NCI-H146 (cell line): ENCODE results near the gene ABHD3.
"Not testable (repeated sequence)": the region's sequence is repeated elsewhere in the genome, so short reads cannot be mapped to it uniquely, and the experiment has no call there.

Experiments used
- DNase-seq: peaks from one replicate; lab custom pipeline; 2025; lab: John Stamatoyannopoulos, UW

Gene ABHD3

GRCh38 chr18:21704603-21705364 lies at the start of gene ABHD3:
Gene ABHD3 (minus strand): TSS chr18:21704774. CDS start chr18:21704665, 109 bp downstream.
- DNase-seq = peak; percentile 97

- peak; percentile 44 for DNase-seq
Measured at GRCh38 chr18:21747764-21748693, 43.5 kb upstream of the ABHD3 start.

GRCh38 chr18:21747268-21747667 lies 42.7 kb upstream of the ABHD3 start:
- no peak for DNase-seq

GRCh38 chr18:21745231-21745630 lies 40.7 kb upstream of the ABHD3 start:
- DNase-seq = no peak

- no peak for DNase-seq
Measured at GRCh38 chr18:21743166-21743832, 38.7 kb upstream of the ABHD3 start.

GRCh38 chr18:21742315-21742687 lies 37.7 kb upstream of the ABHD3 start:
- DNase-seq = no peak

GRCh38 chr18:21741562-21742314 lies 37.2 kb upstream of the ABHD3 start:
- peak; percentile 77 for DNase-seq

GRCh38 chr18:21741312-21741561 lies 36.7 kb upstream of the ABHD3 start:
- no peak for DNase-seq

GRCh38 chr18:21740538-21741311 lies 36.2 kb upstream of the ABHD3 start, which contains the start of gene MIB1:
Gene MIB1 (plus strand): TSS chr18:21740792. CDS start chr18:21741584, 792 bp downstream.
- peak; percentile 100 for DNase-seq

GRCh38 chr18:21739604-21740537 lies 35.3 kb upstream of the ABHD3 start:
- no peak for DNase-seq

- not testable (repeated sequence) for DNase-seq
Measured at GRCh38 chr18:21736926-21737325, 32.4 kb upstream of the ABHD3 start.

- DNase-seq = no peak
Measured at GRCh38 chr18:21735452-21736015, 31.0 kb upstream of the ABHD3 start.

- DNase-seq = no peak
Measured at GRCh38 chr18:21733011-21733410, 28.4 kb upstream of the ABHD3 start.

- no peak for DNase-seq
Measured at GRCh38 chr18:21727702-21728101, 23.1 kb upstream of the ABHD3 start.

GRCh38 chr18:21725201-21725600 lies 20.6 kb upstream of the ABHD3 start:
- no peak for DNase-seq

- no peak for DNase-seq
Measured at GRCh38 chr18:21722687-21723086, 18.1 kb upstream of the ABHD3 start.

GRCh38 chr18:21714474-21714873 lies 9.9 kb upstream of the ABHD3 start:
- no peak for DNase-seq

GRCh38 chr18:21707130-21707529 lies 2.6 kb upstream of the ABHD3 start:
- DNase-seq = not testable (repeated sequence)

GRCh38 chr18:21706386-21706865 lies 1.9 kb upstream of the ABHD3 start:
- DNase-seq = no peak
